CD4-positive, alpha-beta T cell treated with Interleukin-1 beta for 1 hour (primary cell): Measurements from ENCODE around the gene SOAT1.
"Not testable (repeated sequence)": the region's sequence is repeated elsewhere in the genome, so short reads cannot be mapped to it uniquely, and the experiment has no call there.

Experiments used
- DNase-seq, 2 donors: peaks; one replicate each; pipeline ENCODE4 v3.0.0-alpha.2; 2020 to 2022

The SOAT1 gene

GRCh38 chr1:179310291-179310690 is 16.7 kb downstream of the SOAT1 start:
- no peak for DNase-seq

DNA sequence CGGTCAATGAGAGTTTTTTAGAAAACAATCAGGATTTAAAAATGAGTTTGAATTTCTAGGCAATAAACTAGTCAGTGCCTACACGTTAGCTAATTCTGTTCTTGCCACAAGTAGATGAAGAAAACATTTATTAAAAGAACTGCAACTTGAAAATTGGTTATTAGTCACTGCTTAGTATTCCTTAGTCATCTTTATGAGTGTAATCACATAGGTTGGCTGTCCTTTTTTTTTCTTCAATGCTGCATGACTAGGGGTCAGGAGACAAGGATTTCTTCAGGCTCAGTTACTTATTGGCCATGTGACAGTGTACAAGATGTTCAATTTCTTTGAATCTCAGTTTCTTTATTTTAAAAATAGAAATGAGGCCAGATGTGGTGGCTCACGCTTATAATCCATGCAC is 17.1 kb downstream of the SOAT1 start:
- no peak for DNase-seq

GRCh38 chr1:179311149-179311700 is 17.6 kb downstream of the SOAT1 start:
- DNase-seq, result no peak

DNA sequence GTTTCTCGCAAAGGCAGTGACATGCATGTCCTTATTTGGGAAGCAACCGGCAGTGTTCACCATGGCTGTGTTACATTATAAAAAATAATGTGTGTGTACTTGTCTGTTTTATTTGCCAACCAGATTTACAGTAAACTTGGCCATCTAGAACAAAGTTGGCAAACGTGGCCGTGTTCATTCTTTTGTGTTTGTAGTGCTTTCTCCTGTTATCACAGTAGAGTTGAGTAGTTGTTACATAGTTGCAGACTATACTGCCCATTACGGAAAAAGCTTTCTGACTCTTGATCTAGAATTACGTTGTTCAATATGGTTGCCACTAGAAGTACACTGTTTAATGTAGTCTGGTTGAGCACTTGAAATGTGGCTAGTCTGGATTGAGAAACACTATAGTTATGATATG is 19.4 kb downstream of the SOAT1 start:
- DNase-seq, result no peak

DNA sequence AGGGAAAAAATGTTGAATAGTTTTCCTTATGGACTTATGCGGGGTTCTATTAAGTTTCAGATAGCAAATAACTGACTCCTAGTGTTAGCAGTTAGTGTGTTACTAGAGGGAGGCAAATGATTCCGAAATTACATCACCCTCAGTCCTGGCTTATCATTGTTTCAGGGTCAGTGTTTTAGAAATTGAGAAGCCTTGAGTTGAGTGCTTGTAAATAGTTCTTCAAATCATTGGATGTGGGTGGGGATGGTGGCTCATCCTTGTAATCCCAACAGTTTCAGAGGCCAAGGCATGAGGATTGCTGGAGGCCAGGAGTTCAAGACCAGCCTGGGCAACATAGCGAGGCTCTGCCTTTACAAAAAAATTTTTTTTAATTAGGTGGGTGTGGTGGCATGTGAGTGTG is 21.3 kb downstream of the SOAT1 start:
- DNase-seq, result no peak

DNA sequence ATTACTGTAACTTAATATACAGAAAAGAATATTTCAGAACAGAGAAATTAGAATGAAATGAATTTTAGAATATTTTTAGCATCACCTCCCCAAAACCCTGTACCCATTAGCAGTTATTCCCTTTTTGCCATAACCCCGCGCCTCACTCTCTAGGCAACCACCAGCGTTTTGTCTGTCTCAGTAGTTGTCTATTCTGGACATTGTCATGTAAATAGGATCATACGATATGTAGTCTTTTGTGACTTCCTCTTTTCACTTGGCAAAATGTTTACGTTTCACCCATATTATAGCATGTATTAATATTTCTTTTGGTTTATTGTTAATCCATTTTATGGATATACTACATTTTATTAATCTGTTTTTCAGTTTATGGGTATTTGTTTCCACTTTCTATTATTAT is 24.9 kb downstream of the SOAT1 start:
- DNase-seq, result no peak

DNA sequence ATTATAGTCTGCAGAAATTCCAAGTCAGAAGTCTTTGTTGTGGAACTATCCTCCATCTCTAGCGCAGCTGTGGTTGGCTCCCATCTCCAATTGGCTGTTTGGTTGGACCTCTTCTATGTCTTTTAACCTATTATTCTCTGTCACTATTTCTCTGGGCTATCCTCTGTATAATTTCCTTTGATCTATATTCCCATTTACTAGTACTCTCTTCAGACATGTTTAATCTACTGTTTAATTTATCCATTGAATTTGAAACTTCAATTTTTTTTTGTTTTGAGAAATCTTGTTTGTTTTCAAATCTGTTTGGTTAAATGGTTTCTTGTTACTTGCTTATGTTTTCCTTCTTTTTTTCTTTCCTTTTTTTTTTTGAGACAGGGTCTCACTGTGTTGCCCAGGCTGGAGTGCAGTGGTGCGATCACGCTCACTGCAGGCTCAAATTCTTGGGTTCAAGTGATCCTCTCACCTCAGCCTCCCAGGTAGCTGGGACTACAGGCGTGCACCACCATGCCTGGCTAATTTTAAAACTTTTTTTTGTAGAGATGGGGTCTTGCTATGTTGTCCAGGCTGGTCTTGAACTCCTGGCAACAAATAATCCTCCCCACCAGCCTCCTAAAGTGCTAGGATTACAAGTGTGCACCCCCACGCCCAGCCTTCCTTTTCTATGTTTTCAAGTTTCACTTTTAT is 28.1 kb downstream of the SOAT1 start:
- DNase-seq, result no peak

DNA sequence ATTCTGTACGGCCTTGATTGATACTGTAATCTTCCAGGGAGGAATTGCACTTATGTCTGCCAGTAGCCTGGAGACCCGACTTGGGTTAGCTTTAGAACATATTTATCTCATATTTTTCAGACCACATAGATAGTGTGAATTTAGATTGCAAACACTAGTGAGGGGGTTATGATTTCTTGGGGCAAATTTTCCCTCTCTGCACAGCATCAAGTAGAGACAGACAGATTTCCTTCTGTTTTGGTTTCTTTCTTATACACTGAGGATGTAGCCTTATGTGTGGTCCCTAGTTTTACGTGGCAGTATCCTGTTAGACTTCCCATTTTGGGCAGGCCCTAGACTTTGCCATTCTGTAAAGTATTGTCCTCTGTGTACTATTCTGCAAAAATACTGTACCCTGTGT is 29.0 kb downstream of the SOAT1 start:
- no peak for DNase-seq

GRCh38 chr1:179323436-179323835 is 29.8 kb downstream of the SOAT1 start:
- no peak for DNase-seq

GRCh38 chr1:179325836-179326235 is 32.2 kb downstream of the SOAT1 start:
- DNase-seq, result no peak

DNA sequence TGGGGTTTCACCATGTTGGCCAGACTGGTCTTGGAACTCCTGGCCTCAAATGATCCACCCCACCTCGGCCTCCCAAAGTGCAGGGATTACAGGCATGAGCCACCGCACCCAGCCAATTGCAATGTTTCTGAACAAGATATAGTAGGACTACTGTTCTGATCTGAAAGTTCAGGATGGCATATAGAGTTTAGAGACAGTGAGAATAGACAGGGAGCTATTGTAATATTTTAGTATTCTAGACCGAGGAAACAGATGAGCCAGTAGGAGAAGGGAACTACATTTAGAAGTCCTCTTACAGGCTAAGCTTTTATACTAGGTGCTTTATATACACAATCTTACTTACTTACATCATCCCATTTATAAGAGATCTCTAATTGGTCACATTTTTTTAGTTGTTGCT is 33.1 kb downstream of the SOAT1 start:
- DNase-seq, result no peak

- DNase-seq, result no peak
Measured at GRCh38 chr1:179327196-179327595, 33.6 kb downstream of the SOAT1 start.

DNA sequence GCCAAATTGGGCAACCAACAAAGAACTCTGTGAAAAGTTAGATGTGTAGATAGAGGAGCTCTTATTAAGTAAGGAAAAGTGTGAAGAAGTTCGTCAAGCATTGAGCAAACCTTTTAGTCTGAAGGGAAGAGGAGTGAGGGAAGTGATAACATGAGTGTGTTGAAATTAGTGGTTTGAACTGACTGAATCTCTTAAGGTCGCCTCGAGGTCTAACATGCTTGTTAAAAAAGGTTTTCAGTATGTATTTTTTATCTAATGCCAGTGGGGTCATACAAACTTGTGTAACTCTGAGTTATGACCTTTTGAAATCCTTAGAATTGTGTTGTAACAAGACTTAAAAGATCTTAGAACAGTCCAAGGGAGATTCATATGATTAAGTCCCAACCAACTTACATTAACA is 34.1 kb downstream of the SOAT1 start:
- DNase-seq, result no peak

GRCh38 chr1:179329862-179330261 is 36.3 kb downstream of the SOAT1 start:
- no peak for DNase-seq

GRCh38 chr1:179334440-179334839 is 40.8 kb downstream of the SOAT1 start:
- DNase-seq, result no peak

DNA sequence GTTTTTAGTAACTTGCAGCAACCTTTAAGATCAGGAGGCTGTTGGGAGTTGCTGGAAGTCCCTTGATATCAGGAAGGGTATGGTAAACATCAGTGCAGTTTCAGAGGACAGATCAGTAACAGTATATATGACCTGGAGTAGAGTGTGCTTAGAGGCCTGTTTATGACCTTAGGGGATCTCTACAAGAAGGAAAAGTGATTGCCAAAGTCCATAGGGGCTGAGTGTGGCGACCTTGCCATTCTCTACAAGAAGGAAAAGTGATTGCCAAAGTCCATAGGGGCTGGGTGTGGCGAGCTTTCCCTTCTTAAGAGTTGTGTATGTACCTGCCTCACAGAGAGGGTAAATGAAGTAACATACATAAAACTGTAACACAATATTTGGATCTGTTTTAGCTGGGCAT is 43.7 kb downstream of the SOAT1 start:
- no peak for DNase-seq

- no peak for DNase-seq
Measured at GRCh38 chr1:179337942-179338560, 44.5 kb downstream of the SOAT1 start.

DNA sequence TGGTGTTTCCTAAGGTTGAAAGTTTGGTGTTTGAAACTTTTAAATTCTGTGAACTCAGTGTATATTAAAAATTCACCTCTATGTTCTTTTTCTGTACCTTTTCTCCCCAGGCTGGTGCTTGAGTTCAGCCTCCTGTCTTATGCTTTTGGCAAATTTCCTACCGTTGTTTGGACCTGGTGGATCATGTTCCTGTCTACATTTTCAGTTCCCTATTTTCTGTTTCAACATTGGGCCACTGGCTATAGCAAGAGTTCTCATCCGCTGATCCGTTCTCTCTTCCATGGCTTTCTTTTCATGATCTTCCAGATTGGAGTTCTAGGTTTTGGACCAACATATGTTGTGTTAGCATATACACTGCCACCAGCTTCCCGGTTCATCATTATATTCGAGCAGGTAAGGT is 47.3 kb downstream of the SOAT1 start:
- DNase-seq, result no peak

DNA sequence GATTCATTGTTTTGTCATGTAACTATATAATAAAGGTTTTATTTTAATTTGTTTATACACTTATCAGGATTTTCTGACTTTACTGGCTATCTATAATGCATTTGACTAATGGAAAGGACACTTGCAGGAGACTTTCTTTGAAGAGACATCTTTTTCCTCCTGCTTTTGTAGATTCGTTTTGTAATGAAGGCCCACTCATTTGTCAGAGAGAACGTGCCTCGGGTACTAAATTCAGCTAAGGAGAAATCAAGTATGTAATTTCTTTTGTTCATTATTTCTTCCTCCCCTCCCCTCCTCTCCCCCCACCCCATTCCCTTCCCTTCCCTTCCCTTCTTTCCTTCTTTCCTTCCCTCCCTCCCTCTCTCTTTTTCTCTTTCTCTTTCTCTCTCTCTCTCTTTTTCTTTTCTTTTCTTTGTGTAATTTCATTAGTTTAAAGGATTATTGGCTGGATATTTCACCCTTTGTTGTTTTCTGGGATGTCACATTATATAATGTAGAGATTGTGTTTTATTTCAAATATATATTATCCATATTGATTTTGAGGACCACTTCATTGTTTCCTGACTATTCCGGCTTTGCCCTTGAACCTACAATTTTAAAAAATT is 48.4 kb downstream of the SOAT1 start:
- DNase-seq, result no peak

DNA sequence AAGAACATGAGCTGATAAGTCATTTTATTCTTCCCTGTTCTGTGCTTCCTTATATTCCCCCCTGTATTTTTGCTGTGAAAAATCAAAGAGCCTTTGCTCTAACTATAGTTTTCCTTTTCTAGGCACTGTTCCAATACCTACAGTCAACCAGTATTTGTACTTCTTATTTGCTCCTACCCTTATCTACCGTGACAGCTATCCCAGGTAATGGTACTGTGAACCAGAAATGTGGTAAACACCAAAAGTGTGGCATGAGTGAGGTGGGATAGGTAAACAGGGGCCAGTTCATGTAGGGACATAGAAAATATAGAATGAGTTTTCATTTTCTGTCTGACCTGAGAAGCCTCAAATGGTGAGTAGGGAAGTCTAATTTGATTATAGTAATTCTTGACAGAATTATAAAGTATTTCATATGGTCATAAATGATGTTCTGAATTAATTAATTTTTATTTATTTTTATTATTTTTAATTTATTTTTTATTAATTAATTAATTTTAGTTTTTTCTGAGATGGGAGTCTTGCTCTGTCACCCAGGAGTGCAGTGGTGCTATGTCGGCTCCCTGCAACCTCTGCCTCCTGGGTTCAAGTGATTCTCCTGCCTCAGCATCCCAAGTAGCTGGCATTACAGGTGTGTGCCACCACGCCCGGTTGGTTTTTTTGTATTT is 49.3 kb downstream of the SOAT1 start:
- DNase-seq, result no peak

- no peak for DNase-seq
Measured at GRCh38 chr1:179351281-179351680, 57.7 kb downstream of the SOAT1 start.

- no peak for DNase-seq
Measured at GRCh38 chr1:179352236-179352635, 58.6 kb downstream of the SOAT1 start.

GRCh38 chr1:179353546-179353945 is 59.9 kb downstream of the SOAT1 start:
- DNase-seq, result no peak

DNA sequence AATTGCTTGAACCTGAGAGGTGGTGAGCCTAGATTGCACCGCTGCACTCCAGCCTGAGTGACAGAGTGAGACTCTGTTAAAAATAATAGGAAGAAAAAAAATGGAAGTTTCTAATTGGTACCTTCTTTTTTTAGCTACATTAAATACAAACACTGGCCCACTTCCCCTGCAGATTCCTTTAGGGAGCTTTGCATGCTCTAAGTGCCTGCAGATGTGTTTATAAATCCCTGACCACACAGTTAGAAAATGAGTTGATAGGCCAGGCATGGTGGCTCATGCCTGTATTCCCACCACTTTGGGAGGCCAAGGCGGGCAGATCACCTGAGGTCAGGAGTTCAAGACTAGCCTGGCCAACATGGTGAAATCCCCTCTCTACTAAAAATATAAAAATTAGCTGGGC is 68.0 kb downstream of the SOAT1 start:
- DNase-seq, result not testable (repeated sequence)
